Keratinocyte (primary cell): ENCODE data around the gene COL1A2. TPM values are rescaled to one million over a fixed set of nuclear protein-coding genes. Genes with fewer than 3 reads are reported as not detected.

Experiments used
- DNase-seq: peaks from one replicate; pipeline ENCODE4 v3.0.0-alpha.2; 2011; ENCODE audit warnings: low read depth, missing footprints, low spot score
- FAIRE-seq: peaks from 2 replicates; lab custom pipeline; 2011; peaks lifted over from hg19 to GRCh38; lab: Jason Lieb, UNC
- H2AFZ ChIP-seq: 2 replicates; pipeline ENCODE4 v1.6.0; 2012; ENCODE audit warnings: low read length, control low read depth, inconsistent platforms; ENCODE audit not compliant: control insufficient read depth
- H3K27ac ChIP-seq: 2 replicates; pipeline ENCODE4 v1.5.1; 2011; ENCODE audit warnings: low read length; ENCODE audit not compliant: control insufficient read depth, insufficient read depth
- H3K27me3 ChIP-seq: 3 replicates; pipeline ENCODE4 v1.6.0; 2011; ENCODE audit warnings: low read length; ENCODE audit not compliant: control insufficient read depth, insufficient read depth; ENCODE audit errors: extremely low read depth
- H3K36me3 ChIP-seq, 2 experiments: 2 replicates in 1 of 2; 3 replicates in 1 of 2; pipeline ENCODE4 v1.5.1; 2011; ENCODE audit warnings: low read length in 2 of 2, mild to moderate bottlenecking in 1 of 2; ENCODE audit not compliant: control insufficient read depth in 2 of 2, insufficient read depth in 2 of 2; ENCODE audit errors: extremely low read depth in 1 of 2
- H3K4me1 ChIP-seq: 3 replicates; pipeline ENCODE4 v1.5.1; 2011; ENCODE audit warnings: low read length; ENCODE audit not compliant: control insufficient read depth, insufficient read depth; ENCODE audit errors: extremely low read depth
- H3K4me2 ChIP-seq: 3 replicates; pipeline ENCODE4 v1.6.0; 2011; ENCODE audit warnings: low read depth, low read length; ENCODE audit not compliant: control insufficient read depth, insufficient read depth; ENCODE audit errors: extremely low read depth
- H3K4me3 ChIP-seq, 3 experiments: fragments of 200-600 bp in 1 of 3; sonication (generic) in 1 of 3; 2 replicates in 2 of 3; 3 replicates in 1 of 3; pipeline ENCODE4 v1.5.1; 2011 to 2016; ENCODE audit warnings: low read length in 3 of 3, mild to moderate bottlenecking in 3 of 3, control low read depth in 2 of 3, inconsistent platforms in 1 of 3, low read depth in 1 of 3, mixed read lengths in 1 of 3, mixed run types in 1 of 3, moderate library complexity in 1 of 3; ENCODE audit not compliant: control insufficient read depth in 2 of 3, insufficient read depth in 2 of 3; ENCODE audit errors: extremely low read depth in 1 of 3
- H3K79me2 ChIP-seq: 2 replicates; pipeline ENCODE4 v1.6.0; 2012; ENCODE audit warnings: low read length; ENCODE audit not compliant: control insufficient read depth, insufficient read depth
- H3K9ac ChIP-seq: 3 replicates; pipeline ENCODE4 v1.6.0; 2011; ENCODE audit warnings: low read length; ENCODE audit not compliant: control insufficient read depth, insufficient read depth; ENCODE audit errors: extremely low read depth
- H3K9me1 ChIP-seq: 3 replicates; pipeline ENCODE4 v1.6.0; 2011; ENCODE audit warnings: low read length; ENCODE audit not compliant: control insufficient read depth, insufficient read depth; ENCODE audit errors: extremely low read depth
- H3K9me3 ChIP-seq: 2 replicates; pipeline ENCODE4 v1.5.1; 2012; ENCODE audit warnings: low read depth, low read length; ENCODE audit not compliant: control insufficient read depth
- H4K20me1 ChIP-seq: 3 replicates; pipeline ENCODE4 v1.6.0; 2011; ENCODE audit warnings: low read length; ENCODE audit not compliant: control insufficient read depth, insufficient read depth; ENCODE audit errors: extremely low read depth
- EZH2 ChIP-seq: IDR thresholded peaks from one replicate; pipeline ENCODE4 v1.6.1; 2012; ENCODE audit warnings: inconsistent platforms, mild to moderate bottlenecking, low read length, moderate library complexity
- dilution Hi-C: fragments of 300-500 bp; cut with MboI; formaldehyde crosslinking; loops from one replicate; pipeline ENCODE4 v1.7.0; 2020; ENCODE audit warnings: low sequenced_read_pairs; ENCODE audit not compliant: extremely low pct_ligation_motif_present
- polyA plus RNA-seq, 5 experiments: library from polyadenylated mRNA; depleted of rRNA in 3 of 5; stranded (reverse) in 3 of 5; stranded (forward) in 1 of 5; unstranded in 1 of 5; fragments of >200 nt; gene quantifications; 1 replicate in 1 of 5; 2 replicates in 3 of 5; 3 replicates in 1 of 5; pipeline versions ENCODE4 v1.2.1 to v1.2.3, GENCODE V29; 2011 to 2012; ENCODE audit warnings: missing spikeins in 2 of 5, low read depth in 1 of 5, low replicate concordance in 1 of 5
- TF ChIP-seq, protein P1 (sequence below), 3 experiments: IDR thresholded peaks in 1 of 3; conservative IDR thresholded peaks in 1 of 3; optimal IDR thresholded peaks in 1 of 3; 2 replicates in 2 of 3; 3 replicates in 1 of 3; pipeline versions ENCODE3 to v1.5.1; 2011; ENCODE audit warnings: low read length in 3 of 3, mild to moderate bottlenecking in 3 of 3, moderate library complexity in 2 of 3, control low read depth in 1 of 3, inconsistent platforms in 1 of 3; ENCODE audit not compliant: insufficient read depth in 2 of 3; ENCODE audit errors: extremely low read depth in 1 of 3

Gene COL1A2
- polyA plus RNA-seq, 1 donor (not counting 4 experiments of a cell fraction or from before 2014, with no cell fraction given): 0.13 TPM

DNA sequence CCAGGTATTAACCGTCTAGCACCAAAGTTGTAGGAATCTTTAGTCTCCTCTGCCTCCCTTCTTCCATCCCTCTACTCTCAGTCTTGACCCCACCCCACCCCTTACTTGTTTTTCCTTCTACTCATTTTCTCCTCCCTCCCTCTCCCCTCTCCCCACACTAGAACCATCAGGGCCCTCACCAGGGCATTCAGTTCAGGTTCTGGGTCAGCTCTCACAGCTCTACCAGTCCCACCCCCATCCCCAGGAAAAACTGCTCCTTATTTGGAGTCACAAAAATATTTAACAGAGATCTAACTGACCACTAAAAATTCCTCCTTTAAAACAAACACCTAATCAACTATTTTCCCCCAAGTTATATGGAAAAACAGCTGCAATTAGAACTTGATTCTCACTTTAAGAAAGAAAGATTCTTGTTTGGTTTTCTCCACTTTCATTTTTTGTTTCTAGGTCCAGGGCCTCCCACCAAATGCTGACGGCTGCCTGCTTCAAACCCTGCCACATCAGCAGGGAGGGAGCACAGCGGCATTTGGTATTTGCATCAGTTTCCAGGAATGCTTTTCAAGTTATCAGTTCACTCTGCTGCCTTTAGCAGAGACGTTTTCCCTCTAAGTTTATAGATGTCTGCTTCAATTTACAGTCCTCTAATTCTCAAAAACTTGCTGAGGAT, 2.8 kb upstream of the COL1A2 start:
- Histone ChIP-seq H3K79me2 (no peaks in the 10 kb centered on the region), H3K4me2 (no peak overlapping the region), H3K9me1 (no peaks in the 10 kb centered on the region), H2AFZ (no peak overlapping the region), H3K9me3 (no peaks in the 10 kb centered on the region), H3K9ac (no peak overlapping the region), H3K27me3 (peaks cover 9% of the 10 kb centered on the region), H3K4me1 (peaks cover 9% of the 10 kb centered on the region), H4K20me1 (no peaks in the 10 kb centered on the region), H3K4me3 (no peak overlapping the region), H3K27ac (no peak overlapping the region), H3K36me3 (no peaks in the 10 kb centered on the region)
- no peak for TF ChIP-seq EZH2
- TF ChIP-seq, protein P1, sequence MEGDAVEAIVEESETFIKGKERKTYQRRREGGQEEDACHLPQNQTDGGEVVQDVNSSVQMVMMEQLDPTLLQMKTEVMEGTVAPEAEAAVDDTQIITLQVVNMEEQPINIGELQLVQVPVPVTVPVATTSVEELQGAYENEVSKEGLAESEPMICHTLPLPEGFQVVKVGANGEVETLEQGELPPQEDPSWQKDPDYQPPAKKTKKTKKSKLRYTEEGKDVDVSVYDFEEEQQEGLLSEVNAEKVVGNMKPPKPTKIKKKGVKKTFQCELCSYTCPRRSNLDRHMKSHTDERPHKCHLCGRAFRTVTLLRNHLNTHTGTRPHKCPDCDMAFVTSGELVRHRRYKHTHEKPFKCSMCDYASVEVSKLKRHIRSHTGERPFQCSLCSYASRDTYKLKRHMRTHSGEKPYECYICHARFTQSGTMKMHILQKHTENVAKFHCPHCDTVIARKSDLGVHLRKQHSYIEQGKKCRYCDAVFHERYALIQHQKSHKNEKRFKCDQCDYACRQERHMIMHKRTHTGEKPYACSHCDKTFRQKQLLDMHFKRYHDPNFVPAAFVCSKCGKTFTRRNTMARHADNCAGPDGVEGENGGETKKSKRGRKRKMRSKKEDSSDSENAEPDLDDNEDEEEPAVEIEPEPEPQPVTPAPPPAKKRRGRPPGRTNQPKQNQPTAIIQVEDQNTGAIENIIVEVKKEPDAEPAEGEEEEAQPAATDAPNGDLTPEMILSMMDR (optimal IDR thresholded peaks at IDR 0.05 in 1 of 3, IDR thresholded peaks at IDR 0.05 in 1 of 3, conservative IDR thresholded peaks at IDR 0.05 in 1 of 3; ENCODE audit: extremely low read depth in 1 of 3, insufficient read depth in 2 of 3, low read length in 3 of 3): no peak
- DNase-seq (no peak), FAIRE-seq (no peak)
- dilution Hi-C loops: no loop called here

DNA sequence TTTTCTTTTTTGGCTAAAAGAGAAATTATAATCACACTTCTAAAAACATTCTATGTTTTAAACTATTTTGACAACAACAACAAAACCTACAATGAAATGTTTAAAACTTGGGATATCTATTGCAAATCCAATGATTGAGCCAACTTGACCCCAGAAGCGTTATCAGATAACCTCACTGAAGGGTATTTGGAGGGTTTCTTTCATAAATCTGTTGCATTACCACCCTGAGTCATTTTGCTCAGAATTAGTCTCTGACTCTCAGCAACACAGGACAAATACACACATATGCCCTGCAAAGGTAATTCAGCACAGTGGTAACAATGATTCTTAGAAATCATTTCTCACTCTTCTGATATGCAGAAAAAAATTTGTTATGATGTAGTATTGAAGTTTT, 2.3 kb upstream of the COL1A2 start:
- H3K27me3 ChIP-seq: peaks cover 9% of the 10 kb centered on the region
- no peak for DNase-seq
- no peaks in the 10 kb centered on the region for H3K36me3 ChIP-seq
- no peaks in the 10 kb centered on the region for H3K9me3 ChIP-seq
- H3K79me2 ChIP-seq: no peaks in the 10 kb centered on the region
- no peak overlapping the region for H2AFZ ChIP-seq
- H3K9ac ChIP-seq: no peak overlapping the region
- no peaks in the 10 kb centered on the region for H4K20me1 ChIP-seq
- no peaks in the 10 kb centered on the region for H3K9me1 ChIP-seq
- peaks cover 9% of the 10 kb centered on the region for H3K4me1 ChIP-seq
- H3K4me2 ChIP-seq: no peak overlapping the region
- no peak for FAIRE-seq
- no peak overlapping the region for H3K27ac ChIP-seq
- TF ChIP-seq EZH2: no peak
- TF ChIP-seq, protein P1 (optimal IDR thresholded peaks at IDR 0.05 in 1 of 3, IDR thresholded peaks at IDR 0.05 in 1 of 3, conservative IDR thresholded peaks at IDR 0.05 in 1 of 3; ENCODE audit: extremely low read depth in 1 of 3, insufficient read depth in 2 of 3, low read length in 3 of 3): no peak
- dilution Hi-C loops: no loop called here
- H3K4me3 ChIP-seq: no peak overlapping the region
